ENCODE results near the gene EARS2. TPM values are rescaled to one million over a fixed set of nuclear protein-coding genes. Genes with fewer than 3 reads are reported as not detected.

The EARS2 gene
- polyA plus RNA-seq, 1 donor from 2014 or later: 22.2 TPM

GRCh38 chr16:23563186-23563585, 6.0 kb upstream of the EARS2 start:
- Histone ChIP-seq H3F3A (ENCODE audit: insufficient read depth, low read length, poor library complexity, severe bottlenecking) (no peaks in the 10 kb centered on the region), H3K9me3 (ENCODE audit: low read length) (no peaks in the 10 kb centered on the region), H3K4me3 (ENCODE audit: low read length) (no peak overlapping the region), H3K27me3 (ENCODE audit: insufficient read depth, low read depth, low read length) (no peaks in the 10 kb centered on the region), H3K79me2 (replicated peaks; ENCODE audit: insufficient read depth, low read length) (peaks cover 24% of the 10 kb centered on the region), H3K27ac (ENCODE audit: low read length) (no peak overlapping the region), H3K36me3 (ENCODE audit: insufficient read depth, low read length) (no peaks in the 10 kb centered on the region), H3K9ac (ENCODE audit: low read length) (no peak overlapping the region), H3K4me2 (ENCODE audit: low read length) (no peak overlapping the region), H3K9me2 (ENCODE audit: insufficient read depth, low read length) (no peaks in the 10 kb centered on the region), H2AFZ (ENCODE audit: low read depth, low read length) (no peak overlapping the region), H4K20me1 (ENCODE audit: insufficient read depth) (no peaks in the 10 kb centered on the region)
- no peak for TF ChIP-seq EP300 (conservative IDR thresholded peaks at IDR 0.05; ENCODE audit: poor library complexity, severe bottlenecking)
- TF ChIP-seq POLR2AphosphoS5 (IDR thresholded peaks at IDR 0.05): no peak
- TF ChIP-seq REST (IDR thresholded peaks at IDR 0.05; ENCODE audit: borderline replicate concordance): no peak
- TF ChIP-seq MXI1 (conservative IDR thresholded peaks at IDR 0.05; ENCODE audit: poor library complexity, severe bottlenecking): no peak
- no peak for TF ChIP-seq TAF1 (IDR thresholded peaks at IDR 0.05; ENCODE audit: low read depth)
- TF ChIP-seq SMC3 (conservative IDR thresholded peaks at IDR 0.05; ENCODE audit: poor library complexity): no peak
- TF ChIP-seq EZH2 (IDR thresholded peaks at IDR 0.05; ENCODE audit: borderline replicate concordance, insufficient read depth, low read length, poor library complexity, severe bottlenecking): no peak
- no peak for TF ChIP-seq RAD21 (conservative IDR thresholded peaks at IDR 0.05)
- TF ChIP-seq CTCF (IDR thresholded peaks at IDR 0.05; ENCODE audit: poor library complexity, severe bottlenecking): no peak

- Histone ChIP-seq H3K27me3 (ENCODE audit: insufficient read depth, low read depth, low read length) (no peaks in the 10 kb centered on the region), H4K20me1 (ENCODE audit: insufficient read depth) (no peaks in the 10 kb centered on the region), H3K27ac (ENCODE audit: low read length) (no peak overlapping the region), H3K79me2 (replicated peaks; ENCODE audit: insufficient read depth, low read length) (peaks cover 27% of the 10 kb centered on the region), H3K9ac (ENCODE audit: low read length) (no peak overlapping the region), H3K9me2 (ENCODE audit: insufficient read depth, low read length) (no peaks in the 10 kb centered on the region), H3F3A (ENCODE audit: insufficient read depth, low read length, poor library complexity, severe bottlenecking) (no peaks in the 10 kb centered on the region), H2AFZ (ENCODE audit: low read depth, low read length) (no peak overlapping the region), H3K9me3 (ENCODE audit: low read length) (no peaks in the 10 kb centered on the region), H3K4me3 (ENCODE audit: low read length) (no peak overlapping the region), H3K4me2 (ENCODE audit: low read length) (no peak overlapping the region), H3K36me3 (ENCODE audit: insufficient read depth, low read length) (no peaks in the 10 kb centered on the region)
- TF ChIP-seq MXI1 (conservative IDR thresholded peaks at IDR 0.05; ENCODE audit: poor library complexity, severe bottlenecking) (no peak), CTCF (IDR thresholded peaks at IDR 0.05; ENCODE audit: poor library complexity, severe bottlenecking) (no peak), TAF1 (IDR thresholded peaks at IDR 0.05; ENCODE audit: low read depth) (no peak), RAD21 (conservative IDR thresholded peaks at IDR 0.05) (no peak), EP300 (conservative IDR thresholded peaks at IDR 0.05; ENCODE audit: poor library complexity, severe bottlenecking) (no peak), EZH2 (IDR thresholded peaks at IDR 0.05; ENCODE audit: borderline replicate concordance, insufficient read depth, low read length, poor library complexity, severe bottlenecking) (no peak), REST (IDR thresholded peaks at IDR 0.05; ENCODE audit: borderline replicate concordance) (no peak), SMC3 (conservative IDR thresholded peaks at IDR 0.05; ENCODE audit: poor library complexity) (no peak), POLR2AphosphoS5 (IDR thresholded peaks at IDR 0.05) (no peak)
Measured at GRCh38 chr16:23562505-23562904, 5.4 kb upstream of the EARS2 start.
